Hematopoietic multipotent progenitor cell treated with erythropoietin and hydrocortisone succinate and interleukin-3 and kit ligand, for 6 days (in vitro differentiated cells): ENCODE results near the gene TMEM86A.
"Not testable (repeated sequence)": the region's sequence is repeated elsewhere in the genome, so short reads cannot be mapped to it uniquely, and the experiment has no call there.

Experiments
- DNase-seq: peaks from one replicate; pipeline ENCODE4 v3.0.0-alpha.2; 2015

The TMEM86A gene, protein sequence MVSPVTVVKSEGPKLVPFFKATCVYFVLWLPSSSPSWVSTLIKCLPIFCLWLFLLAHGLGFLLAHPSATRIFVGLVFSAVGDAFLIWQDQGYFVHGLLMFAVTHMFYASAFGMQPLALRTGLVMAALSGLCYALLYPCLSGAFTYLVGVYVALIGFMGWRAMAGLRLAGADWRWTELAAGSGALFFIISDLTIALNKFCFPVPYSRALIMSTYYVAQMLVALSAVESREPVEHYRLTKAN

DNA sequence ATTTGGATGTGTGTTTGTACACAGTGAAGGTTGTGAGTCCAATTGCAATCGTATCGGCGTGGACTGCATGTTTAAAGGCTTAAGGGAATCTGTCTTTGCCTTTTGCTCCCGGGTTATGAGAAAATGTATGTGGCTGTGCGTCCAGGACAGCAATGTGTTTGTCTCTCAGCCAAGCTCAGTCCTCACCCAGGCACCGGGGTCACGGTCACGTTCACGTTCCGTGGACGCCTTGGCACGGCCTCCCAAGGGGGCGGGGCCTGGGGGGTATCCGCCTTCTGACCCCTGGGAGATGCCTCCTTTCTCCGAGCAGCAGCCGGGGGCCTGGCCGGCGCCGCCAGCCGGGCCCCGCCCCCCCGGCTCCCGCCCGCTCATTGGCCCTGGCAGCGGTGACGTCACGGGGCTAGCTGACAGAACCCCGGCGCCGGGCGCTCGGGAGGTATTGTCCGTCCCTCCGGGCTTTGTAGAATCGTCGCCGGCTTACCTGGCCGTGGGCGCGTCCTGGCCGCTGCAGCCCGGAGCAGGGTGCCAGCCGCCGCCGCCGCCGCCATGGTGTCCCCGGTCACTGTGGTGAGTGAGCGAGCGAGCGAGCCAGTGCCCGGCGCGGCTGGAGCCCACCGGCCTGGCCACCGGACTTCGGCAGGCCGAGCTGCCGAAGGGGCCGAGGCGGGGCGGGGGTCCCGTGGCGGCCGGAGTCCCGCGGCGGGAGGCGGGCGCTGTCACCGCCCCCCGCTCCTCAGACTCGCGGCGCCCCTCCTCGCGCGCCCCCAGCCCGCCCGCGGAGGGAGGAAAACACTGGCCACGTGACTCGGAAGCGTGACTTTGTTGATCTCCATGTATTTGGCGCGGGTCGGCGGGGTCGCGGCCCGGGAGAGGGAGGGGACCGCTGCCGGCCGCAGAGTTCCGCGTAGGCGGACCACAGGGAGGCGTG lies at the start of gene TMEM86A:
TMEM86A (plus strand) TSS at position 439 of the 928 bp plus-strand sequence; CDS start at position 547, 108 bp downstream.
- peak; percentile 92 for DNase-seq

DNA sequence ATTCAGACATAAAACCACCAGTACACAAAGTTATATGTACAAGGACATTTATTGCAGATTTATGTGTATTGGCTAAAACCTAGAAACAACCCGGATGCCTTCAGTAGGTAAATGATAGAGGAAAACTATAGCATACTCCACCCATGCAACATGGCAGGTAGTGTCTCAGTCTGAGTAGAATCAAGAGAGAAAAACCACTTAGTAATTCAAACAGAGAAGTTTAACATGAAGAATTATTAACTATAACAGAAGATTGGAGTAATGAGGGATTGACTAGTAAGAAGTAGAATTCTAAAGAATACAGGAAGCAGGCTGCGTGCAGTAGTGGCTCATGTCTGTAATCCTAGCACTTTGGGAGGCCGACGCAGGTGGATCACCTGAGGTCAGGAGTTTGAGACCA lies 48.2 kb upstream of the TMEM86A start:
- no peak for DNase-seq

DNA sequence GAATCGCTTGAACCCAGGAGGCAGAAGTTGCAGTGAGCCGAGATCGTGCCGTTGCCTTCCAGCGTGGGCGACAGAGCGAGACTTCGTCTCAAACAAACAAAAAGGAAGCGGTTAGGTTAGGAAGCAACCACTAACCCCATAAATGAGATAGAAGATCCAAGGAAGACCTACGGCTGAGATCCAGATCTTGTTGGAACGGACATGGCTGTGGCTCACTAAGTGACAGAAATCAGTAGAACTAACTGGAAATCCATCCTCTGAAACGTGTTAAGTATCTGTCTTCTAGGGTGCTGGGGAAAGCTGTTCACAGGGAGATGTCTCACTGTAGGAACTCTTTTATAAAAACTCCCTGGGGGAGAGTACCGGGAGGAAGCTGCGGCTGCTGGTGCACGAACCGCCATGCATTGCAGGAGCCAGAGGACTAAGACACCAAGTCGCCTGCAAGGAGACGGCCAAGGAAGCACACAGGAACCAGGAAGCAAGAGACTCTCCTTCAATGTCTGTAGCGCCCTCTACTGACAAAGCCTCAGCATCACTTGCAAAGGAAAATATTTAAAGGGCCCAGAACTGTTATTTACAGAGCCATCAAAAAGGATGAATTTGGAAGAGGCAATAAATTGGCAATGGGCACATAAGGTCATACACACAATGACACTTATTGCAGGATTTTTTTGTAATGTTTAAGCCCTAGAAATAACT lies 47.6 kb upstream of the TMEM86A start:
- DNase-seq = peak; percentile 89

DNA sequence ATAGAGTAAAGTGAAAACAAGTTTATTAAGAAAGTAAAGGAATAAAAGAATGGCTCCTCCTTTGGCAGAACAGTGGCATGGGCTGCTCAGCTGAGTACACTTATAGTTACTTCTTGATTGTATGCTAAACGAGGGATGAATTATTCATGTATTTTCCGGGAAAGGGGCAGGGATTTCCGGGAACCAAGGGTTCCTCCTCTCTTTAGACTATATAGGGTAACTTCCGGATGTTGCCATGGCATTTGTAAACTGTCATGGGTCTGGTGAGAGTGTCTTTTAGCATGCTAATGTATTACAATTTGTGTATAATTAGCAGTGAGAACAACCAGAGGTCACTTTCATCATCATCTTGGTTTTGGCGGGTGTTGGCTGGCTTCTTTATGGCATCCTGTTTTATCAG lies 40.9 kb upstream of the TMEM86A start:
- no peak for DNase-seq

DNA sequence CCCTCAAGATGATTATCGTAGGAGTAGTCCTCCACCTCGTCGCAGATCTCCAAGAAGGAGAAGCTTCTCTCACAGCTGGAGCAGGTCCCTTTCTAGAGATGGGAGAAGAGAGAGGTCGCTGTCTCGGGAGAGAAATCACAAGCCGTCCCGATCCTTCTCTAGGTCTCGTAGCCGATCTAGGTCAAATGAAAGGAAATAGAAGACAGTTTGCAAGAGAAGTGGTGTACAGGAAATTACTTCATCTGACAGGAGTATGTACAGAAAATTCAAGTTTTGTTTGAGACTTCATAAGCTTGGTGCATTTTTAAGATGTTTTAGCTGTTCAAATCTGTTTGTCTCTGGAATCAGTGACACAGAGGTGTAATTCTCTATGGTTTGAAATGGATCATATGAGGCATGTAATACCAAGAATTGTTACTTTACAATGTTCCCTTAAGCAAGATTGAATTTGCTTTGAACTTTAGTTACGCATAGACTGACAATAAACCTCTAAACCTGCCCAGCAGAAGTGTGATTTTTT lies 33.2 kb upstream of the TMEM86A start:
- DNase-seq = not testable (repeated sequence)

DNA sequence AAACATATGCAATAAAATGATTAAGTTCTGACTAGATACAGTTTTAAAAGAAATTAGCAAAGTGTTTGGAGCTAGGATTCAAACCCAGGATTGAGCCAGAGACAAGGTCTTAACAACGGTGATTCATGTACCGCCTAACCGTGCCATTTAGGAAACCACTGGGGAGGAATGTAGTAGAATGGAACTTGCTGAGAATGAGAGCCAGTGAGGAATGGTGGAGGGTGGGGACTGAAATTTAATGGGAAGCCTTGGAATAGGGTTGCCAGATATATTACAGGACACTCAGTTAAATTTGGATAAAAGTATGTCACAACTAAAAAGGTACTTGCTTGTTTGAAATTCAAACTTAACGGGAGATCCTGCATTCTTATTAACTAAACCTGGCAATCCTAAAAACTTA lies 30.4 kb upstream of the TMEM86A start:
- no peak for DNase-seq

DNA sequence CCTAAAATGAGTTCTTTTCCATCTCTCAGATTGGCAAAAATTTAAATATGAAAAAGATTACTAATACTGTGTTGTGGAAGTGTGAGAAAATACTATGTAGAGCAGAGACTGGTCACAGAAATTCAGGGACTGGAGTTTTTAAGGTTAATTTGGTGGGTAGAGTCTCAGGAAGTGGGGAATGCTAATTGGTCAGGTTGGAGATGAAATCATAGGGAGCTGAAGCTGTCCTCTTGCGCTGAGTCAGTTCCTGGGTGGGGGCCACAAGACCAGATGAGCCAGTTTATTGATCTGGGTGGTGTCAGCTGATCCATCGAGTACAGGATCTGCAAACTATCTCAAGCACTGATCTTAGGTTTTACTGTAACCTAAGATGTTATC lies 29.4 kb upstream of the TMEM86A start:
- no peak for DNase-seq

DNA sequence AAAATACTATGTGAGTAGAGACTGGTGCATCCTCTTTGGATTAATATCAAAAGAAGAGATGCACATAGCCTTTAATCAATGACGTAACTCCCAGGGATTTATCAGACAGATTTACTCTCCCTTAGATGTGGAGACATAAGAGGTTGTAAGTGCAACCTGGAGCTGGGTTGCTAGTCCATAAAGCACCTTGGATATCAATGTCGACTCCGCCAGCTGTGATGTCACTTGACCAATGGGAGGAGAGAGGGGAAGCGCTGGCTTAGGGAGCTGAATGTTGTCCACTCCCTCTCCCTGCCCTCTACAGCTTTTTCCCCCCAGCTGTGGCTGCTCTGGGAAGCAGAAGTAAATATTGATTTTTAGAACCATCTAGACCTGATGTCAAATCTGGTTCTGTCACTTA lies 28.9 kb upstream of the TMEM86A start:
- no peak for DNase-seq

DNA sequence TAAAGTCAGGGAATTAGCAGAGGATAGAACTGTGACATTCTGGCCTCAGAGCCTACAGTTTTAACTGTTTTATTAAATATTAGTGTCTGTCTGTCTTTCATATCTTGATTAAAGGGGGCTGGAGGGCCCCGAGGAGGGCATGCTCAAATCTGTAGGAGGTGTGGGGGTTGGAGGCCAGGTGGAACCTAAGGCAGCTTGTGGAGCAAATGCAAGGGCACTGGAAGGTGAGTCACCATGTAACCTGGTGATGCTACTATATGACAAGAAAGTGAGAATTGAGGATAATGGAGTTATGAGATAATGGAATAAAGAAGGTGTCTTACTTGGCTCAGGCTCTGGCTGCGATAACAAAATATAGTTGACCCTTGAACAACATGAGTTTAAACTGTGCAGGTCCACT lies 27.3 kb upstream of the TMEM86A start:
- no peak for DNase-seq

DNA sequence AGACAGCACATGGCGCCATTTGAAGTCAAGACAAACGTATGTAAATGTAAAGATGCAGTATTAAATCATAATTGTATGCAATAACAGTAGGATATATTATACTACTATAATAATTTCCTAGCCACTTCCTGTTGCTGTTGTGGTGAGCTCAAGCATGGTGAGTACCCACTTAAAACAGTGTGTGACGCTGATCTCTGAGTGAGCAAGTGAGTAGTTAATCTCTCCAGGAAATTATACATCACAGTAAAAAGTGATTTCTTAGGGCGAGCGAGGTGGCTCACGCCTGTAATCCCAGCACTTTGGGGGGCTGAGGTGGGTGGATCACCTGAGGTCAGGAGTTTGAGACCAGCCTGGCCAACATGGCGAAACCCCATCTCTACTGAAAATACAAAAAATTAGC lies 26.4 kb upstream of the TMEM86A start:
- DNase-seq = peak; percentile 39

DNA sequence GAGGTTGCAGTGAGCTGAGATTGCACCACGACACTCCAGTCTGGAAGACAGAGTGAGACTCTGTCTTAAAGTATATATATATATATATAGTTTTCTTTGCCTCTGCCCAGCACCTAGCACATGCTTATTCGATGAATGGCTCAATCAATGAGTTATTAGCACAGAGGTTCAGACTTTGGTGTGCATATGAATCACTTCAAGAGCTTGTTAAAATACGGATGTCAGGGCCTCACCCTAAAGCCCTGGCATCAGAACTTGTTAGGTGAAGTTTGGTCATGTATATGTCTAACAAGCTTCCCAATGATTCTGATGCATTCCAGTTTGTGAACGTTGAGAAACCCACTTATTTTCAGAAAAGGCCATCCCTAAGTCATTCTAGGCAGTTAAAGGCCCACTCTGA lies 21.8 kb upstream of the TMEM86A start:
- DNase-seq = no peak

DNA sequence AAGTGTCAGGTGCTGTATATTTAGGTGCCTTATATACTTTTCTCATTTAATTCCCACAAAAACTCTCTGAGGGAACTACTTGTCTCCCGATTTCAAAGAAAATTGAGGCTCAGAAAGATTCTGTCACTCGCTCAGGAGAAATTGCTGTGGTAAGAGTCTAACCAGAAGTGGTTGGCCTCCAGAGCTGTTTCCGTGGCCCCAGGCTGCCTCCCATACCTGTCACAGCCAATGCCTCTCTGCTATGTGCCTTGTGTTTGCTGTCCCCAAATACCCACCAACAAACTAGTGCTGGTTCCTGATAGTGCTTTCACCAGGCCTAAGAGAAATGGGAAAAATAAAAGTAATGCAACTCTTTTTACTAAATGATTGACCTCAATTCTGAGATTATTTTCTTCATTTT lies 21.0 kb upstream of the TMEM86A start:
- no peak for DNase-seq

DNA sequence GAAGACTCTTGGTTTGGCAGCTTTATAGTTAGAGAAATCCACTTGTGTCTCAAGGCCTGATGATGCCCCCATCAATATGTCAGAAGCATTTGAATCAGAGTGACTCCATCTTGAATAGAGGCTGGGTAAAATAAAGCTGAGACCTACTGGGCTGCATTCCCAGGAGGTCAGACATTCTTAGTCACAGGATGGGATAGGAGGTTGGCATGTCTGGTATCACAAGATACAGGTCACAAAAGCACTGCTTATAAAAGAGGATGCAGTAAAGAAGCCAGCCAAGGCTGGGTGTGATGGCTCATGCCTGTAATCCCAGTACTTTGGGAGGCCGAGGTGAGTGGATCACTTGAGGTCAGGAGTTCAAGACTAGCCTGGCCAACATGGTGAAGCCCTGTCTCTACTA lies 16.6 kb upstream of the TMEM86A start:
- not testable (repeated sequence) for DNase-seq

DNA sequence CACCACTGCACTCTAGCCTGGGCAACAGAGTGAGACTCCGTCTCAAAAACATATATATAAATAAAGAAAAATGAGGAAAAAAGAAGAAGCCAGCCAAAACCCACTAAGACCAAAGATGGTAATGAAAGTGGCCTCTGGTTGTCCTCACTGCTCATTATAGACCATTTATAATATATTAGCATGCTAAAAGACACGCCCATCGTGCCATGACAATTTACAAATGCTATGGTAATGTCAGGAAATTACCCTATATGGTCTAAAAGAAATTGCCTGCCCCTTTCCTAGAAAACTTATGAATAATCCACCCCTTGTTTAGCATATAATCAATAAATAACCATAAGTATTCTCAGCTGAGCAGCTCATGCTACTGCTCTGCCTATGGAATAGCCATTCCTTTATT lies 16.1 kb upstream of the TMEM86A start:
- no peak for DNase-seq

DNA sequence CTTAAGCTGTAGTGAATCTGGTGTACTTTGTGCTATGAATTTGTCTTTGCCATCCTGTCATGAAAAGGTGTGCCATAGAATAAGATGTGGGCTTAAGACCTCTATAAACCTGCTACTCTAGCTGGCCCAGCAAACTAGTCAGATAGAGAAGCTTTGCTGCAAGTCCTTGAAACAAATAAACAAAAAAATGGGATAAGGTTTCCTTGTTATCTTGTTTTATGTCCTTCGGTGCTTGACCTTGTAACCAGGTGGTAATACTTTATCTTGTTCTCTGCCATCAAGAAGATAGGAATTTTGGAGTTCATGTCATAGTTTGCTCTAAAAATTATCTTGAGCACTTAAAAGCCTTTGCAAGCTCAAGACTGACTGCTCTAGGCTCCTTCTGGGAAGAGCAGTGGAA lies 14.3 kb upstream of the TMEM86A start:
- DNase-seq = no peak

DNA sequence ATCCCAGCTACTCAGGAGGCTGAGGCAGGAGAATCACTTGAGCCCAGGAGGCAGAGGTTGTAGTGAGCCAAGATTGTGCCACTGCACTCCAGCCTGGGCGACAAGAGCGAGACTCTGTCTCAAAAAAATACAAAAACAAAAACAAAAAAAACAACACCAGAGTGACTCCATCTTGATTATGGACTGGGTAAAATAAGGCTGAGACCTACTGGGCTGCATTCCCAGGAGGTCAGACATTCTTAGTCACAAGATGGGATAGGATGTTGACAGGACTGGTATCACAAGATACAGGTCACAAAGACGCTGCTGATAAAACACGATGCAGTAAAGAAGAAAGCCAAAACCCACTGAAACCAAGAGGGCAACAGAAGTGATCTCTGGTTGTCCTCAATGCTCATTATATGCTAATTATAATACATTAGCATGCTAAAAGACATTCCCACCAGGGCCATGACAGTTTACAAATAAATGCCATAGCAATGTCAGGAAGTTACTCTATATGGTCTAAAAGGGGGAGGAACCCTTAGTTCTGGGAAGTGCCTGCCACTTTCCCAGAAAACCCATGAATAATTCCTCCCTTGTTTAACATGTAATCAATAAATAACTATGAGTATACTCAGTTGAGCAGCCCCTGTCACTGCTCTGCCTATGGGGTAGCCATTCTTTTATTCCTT lies 7.0 kb upstream of the TMEM86A start:
- DNase-seq = not testable (repeated sequence)

DNA sequence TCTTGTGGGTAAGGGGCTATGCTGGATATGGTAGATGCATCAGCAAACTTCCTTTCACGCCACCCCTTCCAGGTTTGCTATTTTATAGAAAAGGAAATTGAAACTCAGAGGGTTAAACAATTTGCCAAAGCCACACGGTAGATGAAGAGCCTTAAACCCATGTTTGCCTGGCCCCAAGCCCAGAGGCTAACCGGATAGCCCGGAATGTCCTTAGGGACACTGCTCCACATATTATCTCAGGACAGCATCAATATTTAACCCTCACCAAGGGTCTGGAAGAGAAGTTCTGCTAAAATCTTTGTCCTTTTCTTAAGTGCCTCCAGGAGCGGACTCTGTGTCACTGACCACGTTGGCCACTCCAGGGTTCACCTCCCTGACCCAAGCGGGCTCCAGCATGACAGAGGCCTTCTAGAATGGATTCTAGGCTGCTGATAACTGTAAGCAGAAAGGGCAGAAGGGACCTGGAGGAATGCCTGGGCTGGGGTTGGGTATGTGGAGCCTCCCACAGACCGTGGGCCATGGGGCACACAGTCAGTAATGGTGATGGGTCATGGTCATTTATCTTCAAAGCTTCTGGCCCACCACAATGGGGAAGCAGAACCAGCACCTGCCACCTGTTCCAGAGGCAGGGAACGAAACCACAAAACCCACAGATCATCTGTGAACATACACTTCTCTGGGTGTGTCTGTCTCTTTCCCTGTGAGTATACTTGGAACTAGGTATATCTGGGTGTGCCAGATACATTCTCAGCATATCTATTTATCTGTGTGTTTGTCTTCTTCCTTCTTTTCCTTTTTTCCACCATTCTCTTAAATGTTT lies 5.4 kb upstream of the TMEM86A start:
- DNase-seq = peak; percentile 68

DNA sequence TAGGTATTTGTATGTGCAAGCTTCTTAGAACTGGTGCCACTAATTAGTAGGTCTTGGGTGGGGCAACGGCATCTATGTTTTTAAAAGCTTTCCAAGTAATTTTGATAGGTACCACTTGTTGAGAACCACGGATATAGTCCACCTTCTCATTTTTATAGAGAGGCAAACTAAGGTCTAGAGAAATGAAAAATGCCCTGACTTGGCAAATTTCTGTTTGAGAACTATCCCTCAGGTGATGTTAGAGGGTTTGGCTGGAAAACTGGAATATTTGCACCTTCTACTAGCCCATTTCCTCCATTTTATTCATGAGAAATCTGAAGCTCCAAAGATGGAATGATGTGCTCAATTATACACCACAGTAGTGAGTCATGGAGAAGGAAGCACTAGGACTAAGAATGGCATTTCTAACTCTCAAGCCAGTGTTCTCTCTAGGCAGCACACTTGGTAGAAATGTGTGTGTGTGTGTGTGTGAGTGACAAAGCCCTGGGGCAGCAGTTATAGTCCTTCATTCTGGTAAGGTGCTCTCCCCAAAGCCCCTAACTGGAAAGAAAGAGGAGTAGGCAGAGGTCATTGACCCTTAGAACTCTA lies 1.8 kb upstream of the TMEM86A start:
- DNase-seq = no peak

DNA sequence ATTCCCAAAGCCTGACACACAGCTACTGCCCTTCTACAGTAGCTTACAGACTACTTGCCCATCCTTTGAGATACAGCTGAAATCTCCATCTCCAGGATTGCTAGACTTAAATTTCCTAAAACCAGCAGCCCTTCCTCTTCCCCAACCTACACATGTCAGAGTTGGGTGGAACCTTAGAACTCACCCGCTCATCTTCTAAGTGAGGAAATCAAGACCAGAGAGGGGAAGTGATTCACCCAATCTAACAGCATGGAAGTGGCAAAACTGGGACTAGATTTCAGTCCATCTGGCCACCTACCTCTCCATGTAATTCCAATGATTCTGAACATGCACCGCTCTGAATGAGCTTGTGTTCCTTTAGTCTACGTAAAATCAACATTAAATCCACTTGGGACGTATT lies 1.0 kb upstream of the TMEM86A start:
- DNase-seq = no peak

DNA sequence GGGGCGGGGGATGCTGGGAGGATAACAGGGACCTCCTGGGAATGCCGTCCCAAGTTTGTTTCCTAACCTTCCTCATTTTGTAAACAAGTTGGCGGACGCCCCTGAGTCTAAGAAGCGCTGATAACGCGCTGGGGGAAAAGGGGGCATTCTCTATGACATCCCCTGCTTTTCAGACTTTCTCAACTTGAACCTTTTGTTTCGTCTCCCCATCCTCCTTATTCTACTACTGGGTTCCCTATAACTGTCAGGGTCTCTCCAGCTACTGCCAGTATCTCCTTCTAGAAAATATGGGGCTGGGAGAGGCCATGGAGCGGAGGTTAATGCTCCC lies 654 bp downstream of the TMEM86A start:
- DNase-seq = no peak

DNA sequence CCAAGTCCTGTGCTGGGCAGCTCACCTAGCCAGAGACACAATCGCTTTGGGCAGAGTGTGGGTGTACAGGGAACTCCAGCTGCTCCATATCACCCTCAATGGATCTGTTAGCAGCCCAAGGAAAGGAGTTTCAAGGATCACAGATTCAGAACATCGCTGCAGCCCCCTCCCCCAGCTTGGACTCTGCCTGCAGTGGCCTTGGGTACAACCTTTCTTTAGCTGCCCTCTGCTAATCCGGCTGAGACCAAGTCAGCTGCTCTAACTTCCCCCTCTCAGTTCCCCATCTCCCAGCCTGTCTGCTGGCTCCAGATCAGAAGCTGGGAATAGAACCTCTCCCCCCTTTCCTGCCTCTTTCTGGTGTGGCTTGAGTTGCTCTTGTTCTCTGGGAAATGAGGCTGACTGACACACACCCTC lies 1.3 kb downstream of the TMEM86A start:
- no peak for DNase-seq

DNA sequence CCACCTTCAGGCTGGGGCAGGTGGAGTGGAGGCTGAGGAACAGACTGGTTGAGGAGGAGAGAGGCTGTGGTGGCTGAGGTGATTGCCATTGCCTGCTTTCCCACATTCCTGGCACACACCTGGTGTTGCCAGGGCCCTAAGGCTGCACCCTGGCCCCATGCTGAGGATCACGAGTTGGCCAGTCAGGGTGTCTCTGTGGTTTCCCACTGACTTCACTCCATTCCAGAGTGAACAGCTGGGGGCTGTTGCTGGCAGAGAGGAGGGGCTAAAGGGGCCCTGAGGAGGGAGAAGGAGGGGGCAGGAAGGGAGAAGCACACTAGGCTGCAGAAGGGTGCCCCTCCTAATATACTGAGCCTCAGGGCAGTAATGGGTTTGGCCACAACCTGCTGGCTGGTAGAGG lies 1.8 kb downstream of the TMEM86A start:
- no peak for DNase-seq
